Activated T-helper 1 cell treated with anti-CD3 and anti-CD28 coated beads, Interleukin-12 subunit alpha, Interleukin-12 subunit beta, Interleukin-2, Interleukin-4 antibody, amounts not matched to agents 30 ng/mL and 10 ng/mL and 1 ng/mL, durations not matched to agents 14 hours and 24 hours and 36 hours (primary cell): ENCODE measurements around the gene HPN. TPM values are rescaled to one million over a fixed set of nuclear protein-coding genes. Genes with fewer than 3 reads are reported as not detected.
"Not testable (repeated sequence)": the region's sequence is repeated elsewhere in the genome, so short reads cannot be mapped to it uniquely, and the experiment has no call there.

Experiments
- DNase-seq: peaks from one replicate; pipeline ENCODE4 v3.0.0; 2021; ENCODE audit warnings: low spot score
- H3K27ac Mint-ChIP-seq: one replicate; pipeline ENCODE4 v1.8.0; 2021; ENCODE audit warnings: mild to moderate bottlenecking, mixed read lengths
- H3K27me3 Mint-ChIP-seq: one replicate; pipeline ENCODE4 v1.8.0; 2022; ENCODE audit warnings: mild to moderate bottlenecking, moderate library complexity, mixed read lengths; ENCODE audit not compliant: insufficient read depth
- H3K36me3 Mint-ChIP-seq: one replicate; pipeline ENCODE4 v1.8.0; 2021; ENCODE audit warnings: low read depth, mixed read lengths
- H3K4me1 Mint-ChIP-seq: one replicate; pipeline ENCODE4 v1.8.0; 2021; ENCODE audit warnings: low read depth, mixed read lengths
- H3K4me3 Mint-ChIP-seq: one replicate; pipeline ENCODE4 v1.8.0; 2021; ENCODE audit warnings: mild to moderate bottlenecking, moderate library complexity, mixed read lengths
- H3K9me3 Mint-ChIP-seq: one replicate; pipeline ENCODE4 v1.8.0; 2021; ENCODE audit warnings: mixed read lengths
- intact Hi-C: fragments of 100-400 bp; cut with micrococcal nuclease; formaldehyde crosslinking; loops from one replicate; pipeline ENCODE4 v1.15.1; 2024
- total RNA-seq: library from RNA; stranded (reverse); gene quantifications from 2 replicates; pipeline ENCODE4 v1.2.3, GENCODE V29; 2022

HPN gene
- total RNA-seq, 1 donor from 2014 or later: not detected

GRCh38 chr19:35002037-35002535 is 39.4 kb upstream of the HPN start:
- no peaks in the 10 kb centered on the region for H3K27me3 Mint-ChIP-seq
- no peaks in the 10 kb centered on the region for H3K9me3 Mint-ChIP-seq
- peaks cover 25% of the 10 kb centered on the region for H3K36me3 Mint-ChIP-seq
- peaks cover 55% of the 10 kb centered on the region for H3K4me1 Mint-ChIP-seq
- H3K27ac Mint-ChIP-seq: peak overlapping the region; percentile 95
- peak overlapping the region; percentile 98 for H3K4me3 Mint-ChIP-seq
- intact Hi-C loops: loop anchor here (5.0 kb wide), 3 partner anchors 40 to 270 kb away; partner anchors contain the start of genes ZNF181, ZNF599 and ZNF792
- DNase-seq: no peak

GRCh38 chr19:35004517-35005255 is 36.8 kb upstream of the HPN start:
- H3K27ac Mint-ChIP-seq: no peak overlapping the region
- intact Hi-C loops: loop anchor here (5.0 kb wide), 3 partner anchors 42 to 272 kb away; partner anchors contain the start of genes ZNF181, ZNF599 and ZNF792
- no peaks in the 10 kb centered on the region for H3K27me3 Mint-ChIP-seq
- DNase-seq: no peak
- peaks cover 36% of the 10 kb centered on the region for H3K4me1 Mint-ChIP-seq
- H3K36me3 Mint-ChIP-seq: peaks cover 25% of the 10 kb centered on the region
- no peak overlapping the region for H3K4me3 Mint-ChIP-seq
- H3K9me3 Mint-ChIP-seq: no peaks in the 10 kb centered on the region

- DNase-seq: no peak
- peaks cover 29% of the 10 kb centered on the region for H3K36me3 Mint-ChIP-seq
- no peak overlapping the region for H3K4me3 Mint-ChIP-seq
- H3K27me3 Mint-ChIP-seq: no peaks in the 10 kb centered on the region
- H3K27ac Mint-ChIP-seq: no peak overlapping the region
- H3K9me3 Mint-ChIP-seq: no peaks in the 10 kb centered on the region
- H3K4me1 Mint-ChIP-seq: peaks cover 39% of the 10 kb centered on the region
- intact Hi-C loops: no loop called here
Measured at GRCh38 chr19:35005256-35005977, 36.1 kb upstream of the HPN start.

GRCh38 chr19:35006007-35006341 is 35.5 kb upstream of the HPN start:
- DNase-seq, intact Hi-C loops, H3K9me3 Mint-ChIP-seq, H3K4me3 Mint-ChIP-seq, H3K27ac Mint-ChIP-seq, H3K27me3 Mint-ChIP-seq: not testable (repeated sequence)
- Mint-ChIP-seq H3K4me1 (peaks cover 43% of the 10 kb centered on the region), H3K36me3 (peaks cover 31% of the 10 kb centered on the region)

- Mint-ChIP-seq H3K4me1 (peaks cover 43% of the 10 kb centered on the region), H3K27me3 (no peaks in the 10 kb centered on the region), H3K4me3 (no peak overlapping the region), H3K9me3 (no peaks in the 10 kb centered on the region), H3K36me3 (peaks cover 28% of the 10 kb centered on the region), H3K27ac (no peak overlapping the region)
- DNase-seq: no peak
- intact Hi-C loops: no loop called here
Measured at GRCh38 chr19:35006342-35006998, 35.1 kb upstream of the HPN start.

- intact Hi-C loops: no loop called here
Measured at GRCh38 chr19:35006999-35007365, 34.5 kb upstream of the HPN start.

GRCh38 chr19:35007427-35007826 is 34.1 kb upstream of the HPN start:
- H3K27me3 Mint-ChIP-seq, H3K4me3 Mint-ChIP-seq, H3K27ac Mint-ChIP-seq, DNase-seq, intact Hi-C loops, H3K9me3 Mint-ChIP-seq: not testable (repeated sequence)
- Mint-ChIP-seq H3K4me1 (peaks cover 43% of the 10 kb centered on the region), H3K36me3 (peaks cover 26% of the 10 kb centered on the region)

More at GRCh38 chr19:35006999-35007365, 34.5 kb upstream of the HPN start:
- H3K27ac Mint-ChIP-seq: no peak overlapping the region
- H3K9me3 Mint-ChIP-seq: no peaks in the 10 kb centered on the region
- no peak overlapping the region for H3K4me3 Mint-ChIP-seq
- H3K27me3 Mint-ChIP-seq: no peaks in the 10 kb centered on the region
- H3K4me1 Mint-ChIP-seq: peaks cover 43% of the 10 kb centered on the region
- H3K36me3 Mint-ChIP-seq: peaks cover 25% of the 10 kb centered on the region
- no peak for DNase-seq

GRCh38 chr19:35008891-35009341 is 32.6 kb upstream of the HPN start:
- Mint-ChIP-seq H3K27ac (no peak overlapping the region), H3K36me3 (peaks cover 34% of the 10 kb centered on the region), H3K9me3 (no peaks in the 10 kb centered on the region), H3K27me3 (no peaks in the 10 kb centered on the region), H3K4me3 (no peak overlapping the region), H3K4me1 (peaks cover 43% of the 10 kb centered on the region)
- no peak for DNase-seq
- intact Hi-C loops: no loop called here

GRCh38 chr19:35009424-35010415 is 31.8 kb upstream of the HPN start:
- DNase-seq: no peak
- H3K27ac Mint-ChIP-seq: no peak overlapping the region
- intact Hi-C loops: no loop called here
- H3K9me3 Mint-ChIP-seq: no peaks in the 10 kb centered on the region
- H3K27me3 Mint-ChIP-seq: no peaks in the 10 kb centered on the region
- no peak overlapping the region for H3K4me3 Mint-ChIP-seq
- H3K36me3 Mint-ChIP-seq: peaks cover 40% of the 10 kb centered on the region
- H3K4me1 Mint-ChIP-seq: peaks cover 44% of the 10 kb centered on the region

GRCh38 chr19:35011091-35011689 is 30.3 kb upstream of the HPN start:
- no peak overlapping the region for H3K4me3 Mint-ChIP-seq
- no peaks in the 10 kb centered on the region for H3K27me3 Mint-ChIP-seq
- peaks cover 49% of the 10 kb centered on the region for H3K4me1 Mint-ChIP-seq
- H3K36me3 Mint-ChIP-seq: peaks cover 41% of the 10 kb centered on the region
- intact Hi-C loops: no loop called here
- no peaks in the 10 kb centered on the region for H3K9me3 Mint-ChIP-seq
- no peak for DNase-seq
- H3K27ac Mint-ChIP-seq: no peak overlapping the region

GRCh38 chr19:35011737-35012682 is 29.5 kb upstream of the HPN start:
- Mint-ChIP-seq H3K27me3 (no peaks in the 10 kb centered on the region), H3K27ac (peak overlapping the region; percentile 74), H3K4me3 (no peak overlapping the region), H3K9me3 (no peaks in the 10 kb centered on the region), H3K4me1 (peaks cover 49% of the 10 kb centered on the region), H3K36me3 (peaks cover 37% of the 10 kb centered on the region)
- intact Hi-C loops: no loop called here
- no peak for DNase-seq
